Measurements from ENCODE around the gene SQSTM1. TPM values are rescaled to one million over a fixed set of nuclear protein-coding genes. Genes with fewer than 3 reads are reported as not detected.

The SQSTM1 gene
- total RNA-seq, 2 experiments from 2014 or later, result 58.5 to 81.1 TPM

DNA sequence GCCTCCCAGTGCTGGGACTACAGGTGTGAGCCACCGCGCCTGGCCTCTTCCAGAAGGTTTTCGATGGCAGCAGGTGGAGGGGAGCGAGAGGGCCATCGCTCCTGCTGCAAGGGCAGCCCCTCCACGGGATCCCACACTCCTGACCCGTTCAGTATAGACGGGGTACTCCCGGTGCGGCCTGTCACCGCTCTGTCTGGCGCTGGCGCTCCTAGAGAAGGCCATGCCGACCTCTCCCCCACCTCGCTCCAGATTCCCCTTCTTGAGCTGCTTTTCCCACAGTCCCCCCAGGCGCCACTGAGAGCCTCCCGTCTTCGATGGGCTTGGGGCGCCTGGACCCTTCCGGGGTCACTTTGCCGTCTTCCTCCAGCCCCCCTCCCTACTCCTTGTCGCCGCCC, 4.3 kb upstream of the SQSTM1 start:
- Histone ChIP-seq H3K36me3 (ENCODE audit: insufficient read depth, low read length) (no peaks in the 10 kb centered on the region), H3K4me2 (ENCODE audit: low read length) (no peak overlapping the region), H3K4me3 (ENCODE audit: low read depth, low read length, poor library complexity, severe bottlenecking) (no peak overlapping the region), H3K79me2 (ENCODE audit: insufficient read depth, low read depth, low read length) (peaks cover 6% of the 10 kb centered on the region; the same call in 1 of the 2 replicates), H4K20me1 (ENCODE audit: insufficient read depth, low read length) (no peaks in the 10 kb centered on the region), H3K9me3 (ENCODE audit: low read length) (no peaks in the 10 kb centered on the region), H3K9me2 (ENCODE audit: insufficient read depth, low read length) (no peaks in the 10 kb centered on the region), H3K27ac (ENCODE audit: low read depth, low read length, poor library complexity, severe bottlenecking) (no peak overlapping the region), H2AFZ (ENCODE audit: low read length) (no peak overlapping the region), H3K4me1 (ENCODE audit: insufficient read depth, low read length, poor library complexity, severe bottlenecking) (peaks cover 24% of the 10 kb centered on the region)
- no peak for TF ChIP-seq EZH2phosphoT487 (IDR thresholded peaks at IDR 0.05; ENCODE audit: borderline replicate concordance, low read depth, low read length)
- TF ChIP-seq, protein P1, sequence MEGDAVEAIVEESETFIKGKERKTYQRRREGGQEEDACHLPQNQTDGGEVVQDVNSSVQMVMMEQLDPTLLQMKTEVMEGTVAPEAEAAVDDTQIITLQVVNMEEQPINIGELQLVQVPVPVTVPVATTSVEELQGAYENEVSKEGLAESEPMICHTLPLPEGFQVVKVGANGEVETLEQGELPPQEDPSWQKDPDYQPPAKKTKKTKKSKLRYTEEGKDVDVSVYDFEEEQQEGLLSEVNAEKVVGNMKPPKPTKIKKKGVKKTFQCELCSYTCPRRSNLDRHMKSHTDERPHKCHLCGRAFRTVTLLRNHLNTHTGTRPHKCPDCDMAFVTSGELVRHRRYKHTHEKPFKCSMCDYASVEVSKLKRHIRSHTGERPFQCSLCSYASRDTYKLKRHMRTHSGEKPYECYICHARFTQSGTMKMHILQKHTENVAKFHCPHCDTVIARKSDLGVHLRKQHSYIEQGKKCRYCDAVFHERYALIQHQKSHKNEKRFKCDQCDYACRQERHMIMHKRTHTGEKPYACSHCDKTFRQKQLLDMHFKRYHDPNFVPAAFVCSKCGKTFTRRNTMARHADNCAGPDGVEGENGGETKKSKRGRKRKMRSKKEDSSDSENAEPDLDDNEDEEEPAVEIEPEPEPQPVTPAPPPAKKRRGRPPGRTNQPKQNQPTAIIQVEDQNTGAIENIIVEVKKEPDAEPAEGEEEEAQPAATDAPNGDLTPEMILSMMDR (conservative IDR thresholded peaks at IDR 0.05; ENCODE audit: low read length), result no peak
- intact Hi-C loops (cut with micrococcal nuclease; ENCODE audit: unreplicated experiment), result no loop called here
- ChIA-PET CTCF (ENCODE audit: unreplicated experiment) (no interaction called here), POLR2A (no interaction called here)
- no TSS peak for BruUV-seq (replicated peaks)
- no peak for DNase-seq (ENCODE audit: low spot score)

DNA sequence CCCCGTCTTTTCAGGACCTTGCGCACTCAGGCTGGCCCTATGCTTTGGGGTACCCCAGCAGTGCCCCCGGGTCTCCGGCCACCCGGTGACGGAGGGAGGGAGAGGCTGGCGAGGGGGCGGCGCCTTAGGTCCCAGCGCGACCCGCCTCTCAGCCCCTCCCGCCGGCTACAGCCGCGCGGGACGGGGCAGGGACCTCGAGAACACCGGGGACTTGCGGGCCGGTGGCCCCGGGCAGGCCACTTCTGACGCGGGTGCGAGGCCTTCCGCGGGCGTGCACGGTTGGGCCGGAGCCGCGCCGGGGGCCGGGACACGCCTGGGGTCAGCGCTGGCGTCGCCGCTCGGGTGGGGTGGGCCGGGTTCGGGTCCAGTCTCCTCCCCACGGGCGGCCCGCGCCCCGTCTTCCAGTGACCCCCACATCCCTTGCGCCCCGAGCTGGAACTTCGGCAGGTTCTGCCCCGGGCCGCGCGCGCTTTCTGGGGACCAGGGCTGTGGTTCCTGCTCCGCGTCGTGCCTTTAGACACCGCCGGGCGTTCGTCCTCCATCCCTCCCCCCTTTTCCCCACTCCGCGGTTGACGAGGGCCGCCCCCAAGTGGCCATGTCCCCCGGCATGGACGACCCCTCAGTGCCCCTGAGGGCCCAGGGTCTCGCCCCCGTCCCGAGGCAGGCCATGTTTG, 3.8 kb upstream of the SQSTM1 start:
- POLR2A ChIA-PET, result no interaction called here
- CTCF ChIA-PET (ENCODE audit: unreplicated experiment), result no interaction called here
- H3K9me3 ChIP-seq (ENCODE audit: low read length), result no peaks in the 10 kb centered on the region
- H3K36me3 ChIP-seq (ENCODE audit: insufficient read depth, low read length), result no peaks in the 10 kb centered on the region
- no peak overlapping the region for H3K27ac ChIP-seq (ENCODE audit: low read depth, low read length, poor library complexity, severe bottlenecking)
- H3K9me2 ChIP-seq (ENCODE audit: insufficient read depth, low read length), result no peaks in the 10 kb centered on the region
- H3K79me2 ChIP-seq (ENCODE audit: insufficient read depth, low read depth, low read length), result peaks cover 11% of the 10 kb centered on the region; the same call in 1 of the 2 replicates
- no TSS peak for BruUV-seq (replicated peaks)
- no peak overlapping the region for H2AFZ ChIP-seq (ENCODE audit: low read length)
- no peak for DNase-seq (ENCODE audit: low spot score)
- H3K4me1 ChIP-seq (ENCODE audit: insufficient read depth, low read length, poor library complexity, severe bottlenecking), result peaks cover 25% of the 10 kb centered on the region
- H3K4me2 ChIP-seq (ENCODE audit: low read length), result no peak overlapping the region
- intact Hi-C loops (cut with micrococcal nuclease; ENCODE audit: unreplicated experiment), result no loop called here
- peaks cover 2% of the 10 kb centered on the region; the same call in 1 of the 2 replicates for H4K20me1 ChIP-seq (ENCODE audit: insufficient read depth, low read length)
- no peak overlapping the region for H3K4me3 ChIP-seq (ENCODE audit: low read depth, low read length, poor library complexity, severe bottlenecking)
- TF ChIP-seq EZH2phosphoT487 (IDR thresholded peaks at IDR 0.05; ENCODE audit: borderline replicate concordance, low read depth, low read length), result no peak
- TF ChIP-seq, protein P1 (conservative IDR thresholded peaks at IDR 0.05; ENCODE audit: low read length), result no peak

DNA sequence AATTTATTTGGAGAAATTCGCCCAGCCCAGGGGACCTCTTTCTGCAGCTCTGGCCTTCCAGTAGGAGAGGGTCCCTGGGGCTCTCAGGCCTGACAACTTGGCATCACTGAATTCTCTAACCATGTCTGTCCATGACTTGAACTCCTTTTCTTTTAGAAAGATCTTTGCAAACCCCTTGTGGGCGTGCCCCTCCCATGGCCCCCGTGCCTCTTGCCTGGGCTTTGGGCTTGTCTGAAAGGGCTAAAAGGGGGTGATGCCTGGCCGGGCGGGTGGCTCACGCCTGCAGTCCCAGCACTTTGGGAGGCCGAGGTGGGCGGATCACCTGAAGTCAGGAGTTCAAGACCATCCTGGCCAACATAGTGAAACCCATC, 3.2 kb upstream of the SQSTM1 start:
- DNase-seq (ENCODE audit: low spot score), result no peak
- POLR2A ChIA-PET, result no interaction called here
- H3K4me2 ChIP-seq (ENCODE audit: low read length), result no peak overlapping the region
- H2AFZ ChIP-seq (ENCODE audit: low read length), result no peak overlapping the region
- no peak overlapping the region for H3K4me3 ChIP-seq (ENCODE audit: low read depth, low read length, poor library complexity, severe bottlenecking)
- H4K20me1 ChIP-seq (ENCODE audit: insufficient read depth, low read length), result peaks cover 4% of the 10 kb centered on the region; the same call in 1 of the 2 replicates
- H3K27ac ChIP-seq (ENCODE audit: low read depth, low read length, poor library complexity, severe bottlenecking), result no peak overlapping the region
- H3K36me3 ChIP-seq (ENCODE audit: insufficient read depth, low read length), result no peaks in the 10 kb centered on the region
- CTCF ChIA-PET (ENCODE audit: unreplicated experiment), result no interaction called here
- BruUV-seq (replicated peaks), result no TSS peak
- peaks cover 30% of the 10 kb centered on the region for H3K4me1 ChIP-seq (ENCODE audit: insufficient read depth, low read length, poor library complexity, severe bottlenecking)
- no peaks in the 10 kb centered on the region for H3K9me2 ChIP-seq (ENCODE audit: insufficient read depth, low read length)
- peaks cover 16% of the 10 kb centered on the region; the same call in 1 of the 2 replicates for H3K79me2 ChIP-seq (ENCODE audit: insufficient read depth, low read depth, low read length)
- intact Hi-C loops (cut with micrococcal nuclease; ENCODE audit: unreplicated experiment), result no loop called here
- TF ChIP-seq, protein P1 (conservative IDR thresholded peaks at IDR 0.05; ENCODE audit: low read length), result no peak
- TF ChIP-seq EZH2phosphoT487 (IDR thresholded peaks at IDR 0.05; ENCODE audit: borderline replicate concordance, low read depth, low read length), result no peak
- no peaks in the 10 kb centered on the region for H3K9me3 ChIP-seq (ENCODE audit: low read length)

Measured in OCI-LY7 (cell line).